UCSD-AML1 (cell line): ENCODE measurements around the gene CATSPERD.
"Not testable (repeated sequence)": the region's sequence is repeated elsewhere in the genome, so short reads cannot be mapped to it uniquely, and the experiment has no call there.

Experiments used
- DNase-seq: peaks from one replicate; lab custom pipeline; 2025; ENCODE audit not compliant: unreplicated experiment; lab: John Stamatoyannopoulos, UW

The CATSPERD gene

DNA sequence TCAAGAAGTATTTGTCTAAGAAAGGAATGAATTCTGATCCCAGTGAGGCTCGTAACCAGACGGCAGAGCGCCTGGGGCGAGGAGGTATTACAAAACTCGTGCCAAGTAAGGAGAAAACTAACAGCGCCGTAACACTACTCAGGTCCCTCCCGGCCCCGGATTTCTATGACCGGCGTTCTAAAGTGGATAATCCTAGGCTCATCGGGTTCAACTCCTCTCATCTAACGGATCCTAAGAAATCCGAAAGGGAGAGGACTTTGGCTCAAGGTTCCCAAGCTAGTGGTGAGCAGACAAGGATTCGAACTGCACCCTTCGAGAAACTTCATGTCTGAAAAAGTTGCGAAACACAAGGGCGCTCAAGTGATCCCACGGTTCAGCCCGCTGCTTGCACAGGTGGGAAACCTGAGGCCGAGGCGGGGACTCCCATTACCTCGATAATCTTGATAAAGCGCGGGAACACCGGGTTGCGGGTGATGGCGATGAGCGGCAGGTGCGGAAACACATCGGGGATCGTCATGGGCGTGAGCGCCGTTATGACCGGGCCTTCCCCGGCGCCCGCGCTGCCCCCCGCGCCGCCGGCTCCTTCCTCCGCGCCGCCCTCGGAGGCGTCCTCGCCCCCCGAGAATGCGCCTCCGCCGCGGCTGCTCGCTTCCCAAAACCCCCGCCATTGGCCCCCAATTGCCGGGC, 1.0 kb upstream of the CATSPERD start:
- DNase-seq = no peak

- no peak for DNase-seq
These were observed 7.1 kb downstream of the CATSPERD start for GRCh38 chr19:5727453-5728050.

GRCh38 chr19:5733172-5733571, 12.7 kb downstream of the CATSPERD start:
- not testable (repeated sequence) for DNase-seq

- DNase-seq = no peak
These were observed 18.0 kb downstream of the CATSPERD start for GRCh38 chr19:5738423-5738822.

DNA sequence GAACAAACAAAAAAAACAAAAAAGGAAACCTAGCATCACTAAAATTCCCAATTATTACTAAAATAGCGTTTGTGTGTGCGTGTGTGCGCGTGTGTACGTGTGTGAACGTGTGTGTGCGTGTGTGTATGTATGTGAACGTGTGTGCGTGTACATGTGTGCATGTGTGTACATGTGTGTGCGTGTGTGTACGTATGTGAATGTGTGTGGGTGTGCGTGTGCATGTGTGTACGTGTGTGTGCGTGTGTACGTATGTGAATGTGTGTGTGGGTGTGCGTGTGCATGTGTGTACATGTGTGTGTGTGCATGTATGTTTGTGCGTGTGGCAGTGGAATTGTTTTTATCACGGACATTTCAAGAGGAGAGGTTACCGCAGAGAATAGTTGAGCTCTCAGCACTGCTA, 21.6 kb downstream of the CATSPERD start:
- no peak for DNase-seq

- no peak for DNase-seq
These were observed 23.2 kb downstream of the CATSPERD start for GRCh38 chr19:5743630-5744029.

DNA sequence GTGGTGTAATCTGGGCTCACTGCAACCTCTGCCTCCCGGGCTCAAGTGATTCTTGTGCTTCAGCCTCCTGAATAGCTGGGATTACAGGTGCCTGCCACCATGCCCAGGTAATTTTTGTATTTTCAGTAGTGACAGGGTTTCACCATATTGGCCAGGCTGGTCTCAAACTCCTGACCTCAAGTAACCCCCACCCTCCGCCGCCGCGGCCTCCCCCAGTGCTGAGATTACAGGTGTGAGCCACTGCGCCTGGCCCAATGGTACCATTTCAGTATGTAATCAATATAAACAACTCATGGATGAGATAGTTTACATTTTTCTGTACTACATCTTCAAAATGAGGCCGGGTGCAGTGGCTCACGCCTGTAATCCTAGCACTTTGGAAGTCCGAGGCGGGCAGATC, 24.6 kb downstream of the CATSPERD start:
- not testable (repeated sequence) for DNase-seq

DNA sequence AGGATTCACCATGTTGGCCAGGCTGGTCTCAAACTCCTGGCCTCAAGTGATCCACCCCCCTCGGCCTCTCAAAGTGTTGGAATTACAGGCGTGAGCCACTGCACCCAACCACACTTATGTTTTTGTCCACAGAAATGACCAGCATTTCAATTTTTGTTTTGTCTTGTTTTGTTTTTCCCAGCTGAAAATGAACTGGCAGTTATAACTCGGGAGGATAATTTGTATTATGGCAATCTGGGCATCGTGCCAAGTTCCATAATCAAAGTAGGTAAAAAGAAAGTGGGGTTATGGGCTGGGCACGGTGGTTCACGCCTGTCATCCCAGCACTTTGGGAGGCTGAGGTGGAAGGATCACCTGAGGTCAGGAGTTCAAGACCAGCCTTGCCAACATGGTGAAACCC, 28.5 kb downstream of the CATSPERD start:
- DNase-seq = not testable (repeated sequence)

- no peak for DNase-seq
These were observed 29.1 kb downstream of the CATSPERD start for GRCh38 chr19:5749505-5749904.

GRCh38 chr19:5751709-5752108, 31.3 kb downstream of the CATSPERD start:
- DNase-seq = no peak

DNA sequence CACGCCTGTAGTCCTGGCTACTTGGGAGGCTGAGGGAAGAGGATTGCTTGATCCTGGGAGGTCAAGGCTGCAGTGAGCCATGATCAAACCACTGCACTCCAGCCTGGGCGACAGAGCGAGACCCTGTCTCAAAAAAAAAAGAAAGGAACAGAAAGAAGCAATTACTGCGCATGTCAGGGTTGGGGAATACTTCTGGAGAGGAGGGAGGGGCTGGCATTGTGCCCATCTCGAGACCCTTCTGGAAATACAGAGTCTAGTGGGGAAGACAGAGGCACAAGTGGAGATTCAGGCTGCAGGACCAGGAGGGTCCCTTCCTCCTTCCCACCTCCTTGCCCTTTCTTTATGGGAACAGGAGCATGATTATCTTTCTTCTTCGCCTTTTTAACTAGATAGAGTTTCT, 33.3 kb downstream of the CATSPERD start:
- DNase-seq = no peak

GRCh38 chr19:5762608-5763217, 42.3 kb downstream of the CATSPERD start:
- no peak for DNase-seq

DNA sequence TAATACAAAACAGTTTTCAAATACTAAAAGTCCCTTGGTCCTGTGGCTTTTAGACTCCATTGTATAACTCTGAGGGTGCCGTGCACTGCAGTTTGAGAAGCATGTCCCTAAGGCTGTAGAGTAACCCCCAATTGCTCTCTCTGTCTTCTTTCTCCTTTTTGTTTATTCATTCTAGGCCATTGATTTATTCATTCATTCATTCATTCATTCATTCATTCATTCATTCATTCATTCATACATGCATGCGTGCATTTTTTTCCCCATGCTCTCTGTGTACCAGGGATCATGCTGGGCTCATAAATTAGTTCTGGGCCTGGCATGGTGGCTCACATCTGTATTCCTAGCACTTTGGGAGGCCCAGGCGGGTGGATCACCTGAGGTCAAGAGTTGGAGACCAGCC, 44.8 kb downstream of the CATSPERD start:
- no peak for DNase-seq

- no peak for DNase-seq
These were observed 47.5 kb downstream of the CATSPERD start for GRCh38 chr19:5767949-5768348.

DNA sequence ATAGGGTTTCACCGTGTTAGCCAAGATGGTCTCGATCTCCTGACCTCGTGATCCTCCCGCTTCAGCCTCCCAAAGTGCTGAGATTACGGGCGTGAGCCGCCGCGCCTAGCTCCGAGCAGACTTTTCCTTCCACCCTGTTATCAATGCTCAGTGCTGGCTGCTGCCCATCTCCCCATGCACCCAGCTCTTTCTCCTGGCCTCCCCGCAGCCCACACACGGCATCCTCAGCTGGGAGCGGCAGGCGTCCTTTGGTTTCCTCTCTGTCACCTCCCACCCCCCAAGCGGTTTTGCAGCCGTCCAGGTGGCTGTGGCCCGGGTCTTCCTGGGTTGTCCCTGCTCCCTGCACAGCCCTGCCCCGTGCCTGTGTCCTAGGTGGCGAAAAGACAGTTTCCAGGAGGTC, 52.0 kb downstream of the CATSPERD start:
- peak; percentile 51 for DNase-seq

GRCh38 chr19:5773276-5773675, 52.8 kb downstream of the CATSPERD start:
- no peak for DNase-seq

DNA sequence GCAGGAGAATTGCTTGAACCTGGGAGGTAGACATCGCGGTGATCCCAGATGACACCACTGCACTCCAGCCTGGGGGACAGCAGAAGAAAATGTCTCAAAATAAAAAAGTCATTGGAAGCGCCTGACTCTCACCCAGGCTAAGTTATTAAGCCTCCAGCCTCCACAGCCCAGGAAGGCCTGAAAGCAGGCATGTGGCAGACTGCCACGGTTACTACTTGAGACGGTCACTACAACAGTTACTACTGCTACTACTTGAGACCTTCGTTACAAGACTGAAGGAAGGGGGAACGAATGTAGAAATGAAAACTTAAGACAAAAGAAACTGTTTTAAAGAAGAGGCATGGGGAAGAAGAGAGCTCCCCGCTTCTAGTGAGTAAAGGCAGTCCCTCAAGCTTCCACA, 54.5 kb downstream of the CATSPERD start:
- no peak for DNase-seq

DNA sequence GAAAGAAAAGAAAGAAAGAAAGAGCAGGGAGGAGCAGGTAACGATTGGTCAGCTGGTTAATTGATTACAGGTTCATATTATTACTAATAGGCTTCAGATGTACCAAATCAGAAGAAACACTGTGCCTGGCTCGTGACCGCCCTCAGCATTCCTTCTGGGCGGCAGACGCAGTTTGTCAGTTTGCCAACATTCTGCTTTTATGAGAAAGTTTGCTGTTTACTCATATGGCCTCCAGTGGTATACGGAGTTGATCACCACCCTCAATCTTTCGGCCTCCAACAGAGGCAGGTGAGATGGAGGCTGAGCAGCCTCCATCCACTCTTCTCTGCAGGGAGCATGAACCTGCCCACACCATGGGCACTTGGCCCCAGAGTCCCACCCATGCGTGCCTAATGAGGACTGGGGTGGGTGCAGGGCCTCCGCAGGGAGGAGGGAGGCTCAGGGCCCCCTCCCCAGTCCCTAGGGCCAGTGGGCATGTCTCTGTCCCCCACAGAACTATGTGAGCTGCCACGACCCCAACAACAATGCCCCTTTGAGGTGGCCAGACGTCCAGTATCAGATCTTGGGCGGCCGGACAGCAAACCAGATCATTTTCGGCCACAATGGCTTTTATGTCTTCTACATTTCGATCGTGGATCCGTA, 55.4 kb downstream of the CATSPERD start:
- DNase-seq = no peak

DNA sequence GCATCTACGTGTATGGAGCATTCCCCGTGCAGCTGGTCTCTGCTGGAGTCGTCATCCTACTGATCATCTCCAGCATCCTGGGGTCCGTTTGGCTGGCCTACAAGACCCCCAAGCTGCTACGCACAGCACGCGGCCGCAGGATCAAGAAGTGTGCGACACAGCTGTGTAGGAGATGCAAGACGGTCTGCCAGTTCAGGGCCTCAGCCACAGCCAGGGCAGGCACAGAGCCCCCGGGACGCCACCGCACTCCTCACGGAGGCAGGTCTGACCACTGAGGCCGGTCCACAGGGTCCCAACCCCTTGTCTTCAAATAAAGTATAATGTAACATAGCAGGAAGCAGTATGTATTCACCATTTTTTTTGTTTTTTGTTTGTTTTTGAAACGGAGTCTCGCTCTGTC, 58.0 kb downstream of the CATSPERD start:
- no peak for DNase-seq

DNA sequence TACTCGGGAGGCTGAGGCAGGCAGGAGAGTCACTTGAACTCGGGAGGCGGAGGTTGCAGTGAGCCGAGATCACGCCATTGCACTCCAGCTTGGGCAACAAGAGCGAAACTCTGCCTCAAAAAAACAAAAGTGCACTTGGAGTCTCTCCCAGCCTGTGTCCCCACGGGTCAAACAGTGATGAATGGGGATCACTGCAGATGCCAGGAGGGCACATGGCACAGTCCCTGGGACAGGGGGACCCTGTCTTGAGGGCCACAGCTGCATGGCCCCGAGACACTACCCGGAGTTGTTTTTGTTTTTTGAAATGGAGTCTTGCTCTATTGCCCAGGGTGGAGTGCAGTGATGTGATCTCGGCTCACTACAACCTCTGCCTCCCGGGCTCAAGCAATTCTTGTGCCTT, 60.5 kb downstream of the CATSPERD start:
- not testable (repeated sequence) for DNase-seq

DNA sequence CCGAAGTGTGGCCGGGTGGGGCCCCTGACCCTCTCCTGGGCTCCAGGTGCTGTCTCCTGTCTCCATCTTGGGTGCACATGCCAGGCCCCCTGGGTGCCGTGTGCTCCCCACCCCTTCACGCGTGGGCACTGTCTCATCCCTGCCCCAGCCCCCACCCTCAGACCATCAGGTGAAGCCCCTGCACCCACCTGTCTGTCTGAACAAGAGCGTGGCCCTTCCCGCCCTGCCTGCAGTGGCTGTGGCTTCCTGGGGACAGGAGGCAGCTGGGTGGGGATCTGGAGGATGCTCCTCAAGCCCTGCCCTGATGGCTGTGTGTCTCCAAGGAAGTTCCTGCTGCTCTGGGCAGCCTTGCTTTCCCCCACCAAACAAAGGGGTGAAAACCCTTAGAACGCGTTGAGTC, 61.9 kb downstream of the CATSPERD start:
- no peak for DNase-seq
